CD14-positive monocyte (primary cell): ENCODE measurements around the gene CNN1. TPM values are rescaled to one million over a fixed set of nuclear protein-coding genes. Genes with fewer than 3 reads are reported as not detected.
A peak's percentile ranks its signal among the peaks of the same experiment; 100 is the strongest.
"Not testable (repeated sequence)": the region's sequence is repeated elsewhere in the genome, so short reads cannot be mapped to it uniquely, and the experiment has no call there.

Experiments
- DNase-seq, 3 donors: peaks; one replicate each; pipeline ENCODE4 v3.0.0-alpha.2; 2011 to 2022
- H2AFZ ChIP-seq: 2 replicates; pipeline ENCODE4 v1.6.0; 2012; ENCODE audit warnings: mild to moderate bottlenecking, low read depth, low read length, inconsistent platforms; ENCODE audit not compliant: insufficient read depth, poor library complexity, severe bottlenecking
- H3K27ac ChIP-seq, 2 donors: 1 replicate in 1 of 2; 2 replicates in 1 of 2; pipeline ENCODE4 v1.5.1; 2012 to 2013; ENCODE audit warnings: low read length in 2 of 2, control low read depth in 1 of 2, inconsistent platforms in 1 of 2, low read depth in 1 of 2, mild to moderate bottlenecking in 1 of 2
- H3K27me3 ChIP-seq, 2 donors: one replicate each; pipeline versions ENCODE4 v1.6.0 to v1.6.1; 2011 to 2013; ENCODE audit warnings: low read length in 2 of 2; ENCODE audit not compliant: control insufficient read depth in 2 of 2, insufficient read depth in 2 of 2
- H3K36me3 ChIP-seq, 2 donors: replicated peaks in 1 of 2; 1 replicate in 1 of 2; 2 replicates in 1 of 2; pipeline versions ENCODE4 v1.5.1 to v1.6.1; 2012 to 2013; ENCODE audit warnings: low read length in 2 of 2, control low read depth in 1 of 2, inconsistent platforms in 1 of 2, mild to moderate bottlenecking in 1 of 2; ENCODE audit not compliant: insufficient read depth in 2 of 2, control insufficient read depth in 1 of 2
- H3K4me1 ChIP-seq, 2 donors: 1 replicate in 1 of 2; 2 replicates in 1 of 2; pipeline versions ENCODE4 v1.5.1 to v1.6.1; 2012 to 2013; ENCODE audit warnings: low read length in 2 of 2, control low read depth in 1 of 2, inconsistent platforms in 1 of 2, mild to moderate bottlenecking in 1 of 2, moderate library complexity in 1 of 2; ENCODE audit not compliant: insufficient read depth in 2 of 2, control insufficient read depth in 1 of 2
- H3K4me2 ChIP-seq: replicated peaks from 2 replicates; pipeline ENCODE3; 2012; ENCODE audit warnings: low read length, moderate library complexity, mild to moderate bottlenecking; ENCODE audit not compliant: poor library complexity, severe bottlenecking; ENCODE audit errors: extremely low read depth
- H3K4me3 ChIP-seq, 3 experiments: fragments of 200-600 bp in 1 of 3; sonication (generic) in 1 of 3; replicated peaks in 1 of 3; 1 replicate in 2 of 3; 2 replicates in 1 of 3; pipeline ENCODE4 v1.5.1; 2011 to 2013; ENCODE audit warnings: low read length in 3 of 3, mild to moderate bottlenecking in 3 of 3, control low read depth in 2 of 3, low read depth in 2 of 3, inconsistent platforms in 1 of 3, moderate library complexity in 1 of 3
- H3K79me2 ChIP-seq: 2 replicates; pipeline ENCODE4 v1.6.0; 2012; ENCODE audit warnings: mild to moderate bottlenecking, control low read depth, inconsistent platforms, low read length, moderate library complexity; ENCODE audit not compliant: insufficient read depth
- H3K9ac ChIP-seq: 2 replicates; pipeline ENCODE4 v1.6.0; 2017; ENCODE audit warnings: low read length, mild to moderate bottlenecking; ENCODE audit not compliant: insufficient read depth, poor library complexity, severe bottlenecking
- H3K9me3 ChIP-seq, 2 donors: replicated peaks in 1 of 2; 1 replicate in 1 of 2; 2 replicates in 1 of 2; pipeline versions ENCODE4 v1.5.1 to v1.6.1; 2012 to 2013; ENCODE audit warnings: low read length in 2 of 2, control low read depth in 1 of 2; ENCODE audit not compliant: control insufficient read depth in 1 of 2, insufficient read depth in 1 of 2
- H4K20me1 ChIP-seq: 2 replicates; pipeline ENCODE4 v1.6.0; 2012; ENCODE audit warnings: mild to moderate bottlenecking, low read length, control low read depth, moderate library complexity; ENCODE audit not compliant: insufficient read depth
- H3K27ac Mint-ChIP-seq, 7 donors: one replicate each; pipeline ENCODE4 v1.8.0; 2020; ENCODE audit warnings: mild to moderate bottlenecking in 7 of 7, mixed read lengths in 7 of 7, moderate library complexity in 6 of 7, inconsistent platforms in 2 of 7
- H3K27me3 Mint-ChIP-seq, 3 donors: one replicate each; pipeline ENCODE4 v1.8.0; 2021 to 2022; ENCODE audit warnings: low read depth in 3 of 3, mild to moderate bottlenecking in 3 of 3, mixed read lengths in 3 of 3, moderate library complexity in 3 of 3, inconsistent platforms in 1 of 3
- H3K36me3 Mint-ChIP-seq, 2 donors: one replicate each; pipeline ENCODE4 v1.8.0; 2020; ENCODE audit warnings: mixed read lengths in 2 of 2, inconsistent platforms in 1 of 2, mild to moderate bottlenecking in 1 of 2
- H3K4me1 Mint-ChIP-seq: one replicate; pipeline ENCODE4 v1.8.0; 2020; ENCODE audit warnings: mild to moderate bottlenecking, mixed read lengths
- H3K4me3 Mint-ChIP-seq, 2 donors: one replicate each; pipeline ENCODE4 v1.8.0; 2020; ENCODE audit warnings: mild to moderate bottlenecking in 2 of 2, mixed read lengths in 2 of 2, moderate library complexity in 1 of 2
- H3K9me3 Mint-ChIP-seq, 7 donors: one replicate each; pipeline ENCODE4 v1.8.0; 2020 to 2022; ENCODE audit warnings: mixed read lengths in 7 of 7, mild to moderate bottlenecking in 6 of 7, moderate library complexity in 6 of 7, inconsistent platforms in 2 of 7
- CTCF ChIP-seq: fragments of 200-600 bp; IDR thresholded peaks from one replicate; pipeline ENCODE4 v1.8.0; 2022; ENCODE audit warnings: antibody characterized with exemption, mild to moderate bottlenecking
- WGBS: methylation state at CpG from one replicate; pipeline ENCODE4 v1.1.5; 2013; ENCODE audit warnings: missing lambda C conversion rate; ENCODE audit not compliant: insufficient coverage; 5-methylcytosine and 5-hydroxymethylcytosine counted together
- intact Hi-C, 2 donors: fragments of 100-400 bp; cut with micrococcal nuclease; formaldehyde crosslinking; loops; one replicate each; pipeline versions ENCODE4 v1.15.0 to v1.15.1; 2023
- polyA plus RNA-seq, 3 donors: library from polyadenylated mRNA; depleted of rRNA in 1 of 3; unstranded in 2 of 3; stranded (reverse) in 1 of 3; fragments of 300-500 nt in 2 of 3; fragments of >200 nt in 1 of 3; fragmentation: Illumina TruSeq in 2 of 3; gene quantifications; 1 replicate in 2 of 3; 2 replicates in 1 of 3; pipeline ENCODE4 v1.2.3, GENCODE V29; 2012 to 2021

CNN1 gene
- polyA plus RNA-seq, 3 donors, result not detected

GRCh38 chr19:11598103-11598483 lies 59.4 kb downstream of the CNN1 start:
- H3K4me1 ChIP-seq, result peaks cover 13 to 16% of the 10 kb centered on the region in 2 donors
- WGBS, result 73% methylated on average over 6 of the region's 10 CpGs
- H3K4me1 Mint-ChIP-seq, result peaks cover 22% of the 10 kb centered on the region
- H3K4me3 Mint-ChIP-seq, result peak overlapping the region; percentile 93 to 95
- no peaks in the 10 kb centered on the region for H3K9me3 ChIP-seq
- peaks cover 9 to 18% of the 10 kb centered on the region in 2 donors for H3K36me3 Mint-ChIP-seq
- peaks cover 55% of the 10 kb centered on the region for H3K79me2 ChIP-seq
- H3K36me3 ChIP-seq, result no peaks in the 10 kb centered on the region
- H3K27me3 ChIP-seq, result no peaks in the 10 kb centered on the region
- H4K20me1 ChIP-seq, result peaks cover 24% of the 10 kb centered on the region
- H3K27ac ChIP-seq, result peak overlapping the region in 1 of 2 donors; percentile 85
- peak overlapping the region; percentile 60 to 93 (median 93) for H3K4me3 ChIP-seq
- H3K27me3 Mint-ChIP-seq, result peaks cover 0 to 2% (median 2%) of the 10 kb centered on the region in 3 donors
- H2AFZ ChIP-seq, result peak overlapping the region; percentile 85
- H3K9me3 Mint-ChIP-seq, result peaks cover 0 to 4% (median 2%) of the 10 kb centered on the region in 7 donors
- intact Hi-C loops, result loop anchor here (5.0 to 10.0 kb wide), 3 partner anchors 39 to 97 kb away; partner anchors contain the start of gene ZNF653 (in 1 of the 2)
- DNase-seq, result no peak
- TF ChIP-seq CTCF, result no peak
- H3K9ac ChIP-seq, result peak overlapping the region; percentile 89
- H3K4me2 ChIP-seq, result peak overlapping the region; percentile 98
- peak overlapping the region; percentile 25 to 95 (median 90) for H3K27ac Mint-ChIP-seq

GRCh38 chr19:11598746-11599145 lies 60.1 kb downstream of the CNN1 start:
- Histone ChIP-seq H3K27me3 (no peaks in the 10 kb centered on the region), H2AFZ (no peak overlapping the region), H3K27ac (no peak overlapping the region), H3K9me3 (no peaks in the 10 kb centered on the region), H3K79me2 (peaks cover 60% of the 10 kb centered on the region), H3K4me3 (no peak overlapping the region), H3K4me1 (peaks cover 13 to 16% of the 10 kb centered on the region in 2 donors), H3K9ac (no peak overlapping the region), H4K20me1 (peaks cover 24% of the 10 kb centered on the region), H3K36me3 (peaks cover 0 to 1% of the 10 kb centered on the region in 2 donors), H3K4me2 (no peak overlapping the region)
- peaks cover 0 to 2% (median 2%) of the 10 kb centered on the region in 3 donors for H3K27me3 Mint-ChIP-seq
- peaks cover 22% of the 10 kb centered on the region for H3K4me1 Mint-ChIP-seq
- H3K27ac Mint-ChIP-seq, result peak overlapping the region in 2 of 7 donors; percentile 42 to 78
- no peak for DNase-seq
- H3K4me3 Mint-ChIP-seq, result no peak overlapping the region
- no CpG with 5 or more reads among the region's 2 CpGs for WGBS
- peaks cover 1 to 8% (median 2%) of the 10 kb centered on the region in 7 donors for H3K9me3 Mint-ChIP-seq
- TF ChIP-seq CTCF, result no peak
- intact Hi-C loops, result loop anchor here (5.0 to 10.0 kb wide), 3 partner anchors 39 to 96 kb away; partner anchors contain the start of gene ZNF653 (in 1 of the 2)
- peaks cover 9 to 21% of the 10 kb centered on the region in 2 donors for H3K36me3 Mint-ChIP-seq

DNA sequence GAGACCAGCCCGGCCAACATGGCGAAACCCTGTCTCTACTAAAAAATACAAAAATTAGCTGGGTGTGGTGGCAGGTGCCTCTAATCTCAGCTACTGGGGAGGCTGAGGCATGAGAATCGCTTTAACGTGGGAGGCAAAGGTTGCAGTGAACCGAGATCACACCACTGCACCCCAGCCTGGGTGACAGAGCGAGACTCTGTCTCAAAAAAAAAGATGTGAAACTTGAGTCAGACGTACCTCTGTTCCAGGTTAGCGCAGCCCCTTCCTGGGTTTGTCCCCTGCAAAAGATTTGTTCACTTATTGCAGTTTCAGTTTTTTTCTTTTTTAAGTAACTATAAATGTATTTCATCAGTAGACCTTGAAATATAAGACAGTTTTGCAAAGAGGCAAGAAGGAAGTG lies 61.1 kb downstream of the CNN1 start:
- not testable (repeated sequence) for H3K27ac ChIP-seq, H3K27me3 ChIP-seq, H3K9ac ChIP-seq, DNase-seq, H3K4me3 Mint-ChIP-seq, H3K36me3 ChIP-seq, H2AFZ ChIP-seq, H3K27me3 Mint-ChIP-seq, H3K9me3 ChIP-seq, H3K4me2 ChIP-seq, H3K4me3 ChIP-seq, H3K27ac Mint-ChIP-seq
- H3K36me3 Mint-ChIP-seq, result peaks cover 17 to 30% of the 10 kb centered on the region in 2 donors
- peaks cover 22% of the 10 kb centered on the region for H3K4me1 Mint-ChIP-seq
- intact Hi-C loops, result loop anchor here (5.0 to 10.0 kb wide), 3 partner anchors 38 to 95 kb away; partner anchors contain the start of gene ZNF653 (in 1 of the 2)
- WGBS, result 87% methylated on average over 4 of the region's 8 CpGs
- peaks cover 3 to 14% (median 8%) of the 10 kb centered on the region in 7 donors for H3K9me3 Mint-ChIP-seq
- Histone ChIP-seq H3K4me1 (peaks cover 13 to 16% of the 10 kb centered on the region in 2 donors), H4K20me1 (peaks cover 24% of the 10 kb centered on the region), H3K79me2 (peaks cover 69% of the 10 kb centered on the region)
